Adrenal gland (tissue), 12 donors: Measurements from ENCODE around the gene TCEAL1. TPM values are rescaled to one million over a fixed set of nuclear protein-coding genes. Genes with fewer than 3 reads are reported as not detected.

Source experiments
- DNase-seq, 7 donors: peaks; one replicate each; pipeline ENCODE4 v3.0.0-alpha.2; 2019 to 2020
- H3K27ac ChIP-seq, 5 donors: fragments of 200-600 bp; sonication (generic) in 4 of 5; 1 replicate in 3 of 5; 2 replicates in 2 of 5; pipeline versions ENCODE4 v1.5.1 to v1.8.0; 2016 to 2020; ENCODE audit warnings: mild to moderate bottlenecking in 1 of 5
- H3K27me3 ChIP-seq: fragments of 200-600 bp; 2 replicates; pipeline ENCODE4 v1.8.0; 2021
- H3K36me3 ChIP-seq, 2 donors: fragments of 200-600 bp; replicated peaks in 1 of 2; 1 replicate in 1 of 2; 2 replicates in 1 of 2; pipeline versions ENCODE4 v1.5.1 to v1.8.0; 2018 to 2022
- H3K4me1 ChIP-seq, 2 donors: fragments of 200-600 bp; replicated peaks in 1 of 2; 1 replicate in 1 of 2; 2 replicates in 1 of 2; pipeline versions ENCODE4 v1.5.1 to v1.8.0; 2018 to 2021
- H3K4me3 ChIP-seq, 4 donors: fragments of 200-600 bp; sonication (generic) in 3 of 4; one replicate each; pipeline ENCODE4 v1.5.1; 2016 to 2018
- H3K9me3 ChIP-seq, 3 donors: fragments of 200-600 bp; sonication (generic) in 1 of 3; replicated peaks in 1 of 3; 1 replicate in 2 of 3; 2 replicates in 1 of 3; pipeline versions ENCODE4 v1.5.1 to v1.8.0; 2016 to 2021
- POLR2A ChIP-seq, 2 donors: fragments of 450-650 bp; IDR thresholded peaks; one replicate each; pipeline ENCODE4 v1.6.1; 2017; ENCODE audit warnings: antibody characterized with exemption in 2 of 2, mild to moderate bottlenecking in 2 of 2, moderate library complexity in 1 of 2
- WGBS, 4 donors: extraction: QIAGEN DNeasy Blood & Tissue Kit in 2 of 4; methylation state at CpG; one replicate each; pipeline versions ENCODE4 v1.1.5 to v1.1.7; 2013 to 2017; 5-methylcytosine and 5-hydroxymethylcytosine counted together
- intact Hi-C, 2 donors: fragments of 100-400 bp; cut with DNase I; formaldehyde crosslinking; loops; one replicate each; pipeline versions ENCODE4 v1.14.1 to v1.15.0; 2022 to 2023
- polyA plus RNA-seq, 3 donors: library from polyadenylated mRNA; stranded (reverse); fragments of 200-250 nt in 2 of 3; fragments of 350-450 nt in 1 of 3; fragmentation: Illumina TruSeq in 1 of 3; extraction: RNeasy Lipid Tissue Mini Kit (QIAGEN cat#74804) in 1 of 3; gene quantifications; one replicate each; pipeline ENCODE4 v1.2.3, GENCODE V29; 2013 to 2014
- total RNA-seq, 9 donors: library from RNA; depleted of rRNA in 4 of 9; stranded (reverse); fragments of >200 nt in 4 of 9; fragments of 120-200 nt in 1 of 9; fragmentation: NEBNext Ultra II Directional in 1 of 9; extraction: Animal tissue kit (Norgen Biotek cat#: 25700) in 1 of 9; gene quantifications; one replicate each; pipeline versions ENCODE4 v1.1.0 to v1.2.4, GENCODE V29; 2013 to 2023
- TF ChIP-seq, protein P1 (sequence below), 6 experiments: fragments of 450-650 bp in 4 of 6; fragments of 200-600 bp in 2 of 6; sonication (generic) in 1 of 6; IDR thresholded peaks; 1 replicate in 5 of 6; 2 replicates in 1 of 6; pipeline versions ENCODE4 v1.5.1 to v1.8.0; 2016 to 2021; ENCODE audit warnings: antibody characterized with exemption in 6 of 6, mild to moderate bottlenecking in 2 of 6, moderate library complexity in 1 of 6
- donor health status: healthy with polysubstance abuse.
- donor health status: Bipolar disorder and iron deficiency.
- donor health status: DM: yes; HTN: yes; CAD: no.
- donor health status: DM: no; HTN: no; CAD: no.
- donor health status: DM: no; HTN: no; CAD: no.
- donor health status: DM: yes; HTN: yes; CAD: no.

The TCEAL1 gene
- total and polyA plus RNA-seq, 12 donors, result 40.2 to 240 (median 70.4) TPM

DNA sequence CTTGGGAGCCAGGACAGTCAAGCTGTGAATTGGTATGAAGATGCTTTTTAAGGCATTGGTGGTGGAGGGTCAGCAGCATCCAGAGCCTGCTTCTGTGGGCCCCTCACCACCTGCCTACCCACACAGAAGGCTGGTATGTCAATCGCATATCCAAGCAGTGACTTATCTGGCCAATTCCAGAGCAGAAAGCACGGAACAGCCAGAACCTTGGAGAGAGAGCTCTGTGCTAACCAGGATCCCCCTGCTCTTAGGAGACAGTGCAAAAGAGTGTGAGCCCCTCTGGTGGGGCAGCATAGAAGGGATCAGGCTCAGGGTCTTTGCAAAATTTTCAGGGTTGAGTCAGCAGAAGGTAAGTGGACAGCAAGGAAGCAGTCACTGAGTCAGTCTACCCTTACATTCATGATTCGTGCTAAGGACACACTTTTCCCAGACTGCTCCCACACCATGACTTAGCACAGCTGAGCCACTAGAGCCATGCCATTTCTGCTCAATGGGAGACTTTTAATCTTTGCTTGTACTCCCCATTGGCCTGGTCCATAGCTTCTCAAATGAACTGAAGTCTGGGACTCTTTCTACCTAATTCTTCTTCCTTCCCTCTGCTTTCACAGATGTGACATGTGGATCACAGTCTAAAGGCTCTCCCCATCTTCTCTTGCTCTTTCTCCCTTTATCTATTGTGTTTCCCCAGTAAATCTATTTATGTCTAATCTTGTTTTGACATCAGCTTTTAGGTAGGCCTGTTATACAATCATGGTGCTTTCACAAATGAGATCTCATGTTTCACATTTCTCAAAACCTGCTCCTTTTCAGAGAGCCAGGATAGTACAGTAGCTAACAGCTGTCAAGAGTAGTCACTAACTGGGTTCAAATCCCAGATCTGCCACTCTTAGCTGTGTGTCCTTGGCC, 37.7 kb downstream of the TCEAL1 start:
- WGBS, 4 donors, result 50 to 92% (median 73%) methylated on average over 1 to 3 of the region's 3 CpGs
- Histone ChIP-seq H3K36me3 (no peaks in the 10 kb centered on the region), H3K27me3 (no peaks in the 10 kb centered on the region), H3K27ac (no peak overlapping the region), H3K4me3 (no peak overlapping the region), H3K9me3 (no peaks in the 10 kb centered on the region), H3K4me1 (no peaks in the 10 kb centered on the region)
- intact Hi-C loops, result no loop called here
- TF ChIP-seq POLR2A (IDR thresholded peaks at IDR 0.05), result no peak
- TF ChIP-seq, protein P1, sequence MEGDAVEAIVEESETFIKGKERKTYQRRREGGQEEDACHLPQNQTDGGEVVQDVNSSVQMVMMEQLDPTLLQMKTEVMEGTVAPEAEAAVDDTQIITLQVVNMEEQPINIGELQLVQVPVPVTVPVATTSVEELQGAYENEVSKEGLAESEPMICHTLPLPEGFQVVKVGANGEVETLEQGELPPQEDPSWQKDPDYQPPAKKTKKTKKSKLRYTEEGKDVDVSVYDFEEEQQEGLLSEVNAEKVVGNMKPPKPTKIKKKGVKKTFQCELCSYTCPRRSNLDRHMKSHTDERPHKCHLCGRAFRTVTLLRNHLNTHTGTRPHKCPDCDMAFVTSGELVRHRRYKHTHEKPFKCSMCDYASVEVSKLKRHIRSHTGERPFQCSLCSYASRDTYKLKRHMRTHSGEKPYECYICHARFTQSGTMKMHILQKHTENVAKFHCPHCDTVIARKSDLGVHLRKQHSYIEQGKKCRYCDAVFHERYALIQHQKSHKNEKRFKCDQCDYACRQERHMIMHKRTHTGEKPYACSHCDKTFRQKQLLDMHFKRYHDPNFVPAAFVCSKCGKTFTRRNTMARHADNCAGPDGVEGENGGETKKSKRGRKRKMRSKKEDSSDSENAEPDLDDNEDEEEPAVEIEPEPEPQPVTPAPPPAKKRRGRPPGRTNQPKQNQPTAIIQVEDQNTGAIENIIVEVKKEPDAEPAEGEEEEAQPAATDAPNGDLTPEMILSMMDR (IDR thresholded peaks at IDR 0.05), result no peak
- DNase-seq, result no peak

DNA sequence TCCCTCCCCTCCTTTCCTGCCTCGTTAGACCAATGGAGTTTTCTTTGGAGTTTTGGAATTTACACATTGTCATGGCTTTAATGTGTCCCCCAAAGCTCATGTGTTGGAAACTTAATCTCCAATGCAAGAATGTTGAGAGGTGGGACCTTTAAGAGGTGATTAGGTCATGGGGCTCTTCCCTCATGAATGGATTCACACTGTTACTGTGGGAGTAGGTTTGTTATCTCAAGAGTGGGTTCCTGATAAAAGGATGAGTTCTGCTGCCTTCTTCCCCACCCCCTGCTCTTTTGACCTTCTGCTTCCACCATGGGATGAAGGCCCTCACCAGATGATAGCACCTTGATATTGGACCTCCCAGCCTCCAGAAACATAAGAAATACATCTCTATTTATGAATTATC, 41.0 kb downstream of the TCEAL1 start:
- DNase-seq, result no peak
- Histone ChIP-seq H3K36me3 (peaks cover 0 to 2% of the 10 kb centered on the region in 2 donors), H3K4me1 (no peaks in the 10 kb centered on the region), H3K27me3 (no peaks in the 10 kb centered on the region), H3K4me3 (no peak overlapping the region), H3K27ac (no peak overlapping the region), H3K9me3 (no peaks in the 10 kb centered on the region)
- no peak for TF ChIP-seq POLR2A (IDR thresholded peaks at IDR 0.05)
- TF ChIP-seq, protein P1 (IDR thresholded peaks at IDR 0.05), result no peak
- intact Hi-C loops, result loop anchor here in 1 of 2 donors (10.0 kb wide), 1 partner anchor 135 kb away; no protein-coding TSS in a partner anchor
- WGBS, 4 donors, result 54 to 84% (median 73%) methylated on average over 1 of the region's 1 CpG

DNA sequence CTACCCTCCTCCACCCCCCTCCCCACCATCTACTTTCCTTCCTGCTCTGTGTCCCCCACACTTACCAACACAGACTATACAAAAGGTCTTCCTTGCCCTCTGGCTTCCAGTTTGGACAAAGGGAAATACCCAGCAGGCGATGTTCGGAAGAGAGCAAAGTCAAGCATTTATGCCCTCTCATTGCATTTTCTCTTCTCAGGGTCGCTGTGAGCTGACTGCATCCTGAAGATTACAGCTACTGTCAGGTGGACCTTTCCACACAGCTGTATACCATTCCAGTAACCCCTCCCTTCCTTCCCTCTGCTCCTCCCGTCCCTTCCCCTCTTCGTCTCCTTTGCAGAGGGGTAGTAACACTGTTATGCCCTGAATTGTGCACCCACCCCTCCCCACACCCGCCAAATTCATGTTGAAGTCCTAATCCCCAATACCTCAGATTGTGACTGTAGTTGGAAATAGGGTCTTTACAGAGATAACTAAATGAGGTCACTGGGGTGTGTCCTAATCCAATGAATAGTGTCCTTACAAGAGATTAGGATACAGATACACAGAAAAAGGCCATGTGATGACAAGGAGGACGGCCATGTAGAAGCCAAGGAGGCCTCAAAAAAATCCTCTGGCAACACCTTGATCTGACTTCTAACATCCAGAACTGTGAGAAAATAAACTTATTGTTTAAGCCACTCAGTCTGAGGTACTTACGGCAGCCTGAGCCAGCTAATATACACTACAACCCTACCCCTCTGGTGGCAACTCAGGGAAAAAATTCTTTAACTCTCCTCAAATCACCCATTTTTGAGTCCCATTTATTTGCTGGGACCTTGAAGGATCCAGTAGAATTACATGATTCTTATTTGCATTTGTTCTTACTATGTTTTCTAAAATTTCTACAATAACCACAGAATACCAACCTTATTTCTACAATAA, 46.0 kb downstream of the TCEAL1 start:
- no peaks in the 10 kb centered on the region for H3K27me3 ChIP-seq
- no peak for DNase-seq
- no peak for TF ChIP-seq POLR2A (IDR thresholded peaks at IDR 0.05)
- TF ChIP-seq, protein P1 (IDR thresholded peaks at IDR 0.05), result no peak
- no peaks in the 10 kb centered on the region for H3K9me3 ChIP-seq
- H3K27ac ChIP-seq, result no peak overlapping the region
- H3K4me1 ChIP-seq, result no peaks in the 10 kb centered on the region
- peaks cover 0 to 45% of the 10 kb centered on the region in 2 donors for H3K36me3 ChIP-seq
- WGBS, 4 donors, result 68 to 78% (median 71%) methylated on average over 8 of the region's 8 CpGs
- H3K4me3 ChIP-seq, result no peak overlapping the region
- intact Hi-C loops, result loop anchor here in 1 of 2 donors (10.0 kb wide), 1 partner anchor 140 kb away; no protein-coding TSS in a partner anchor
